Activated gamma-delta T cell (primary cell): Measurements from ENCODE around the gene CPEB1.
"Not testable (repeated sequence)": the region's sequence is repeated elsewhere in the genome, so short reads cannot be mapped to it uniquely, and the experiment has no call there.

ENCODE experiments used
- DNase-seq: peaks from one replicate; lab custom pipeline; 2025; lab: John Stamatoyannopoulos, UW

The CPEB1 gene

GRCh38 chr15:82513587-82513986 is 133.6 kb downstream of the CPEB1 start:
- DNase-seq, result not testable (repeated sequence)

GRCh38 chr15:82507693-82508092 is 139.5 kb downstream of the CPEB1 start:
- not testable (repeated sequence) for DNase-seq

GRCh38 chr15:82507087-82507486 is 140.1 kb downstream of the CPEB1 start:
- DNase-seq, result not testable (repeated sequence)

GRCh38 chr15:82505842-82506241 is 141.3 kb downstream of the CPEB1 start:
- not testable (repeated sequence) for DNase-seq

- DNase-seq, result not testable (repeated sequence)
These were observed 143.1 kb downstream of the CPEB1 start for GRCh38 chr15:82504074-82504473.

GRCh38 chr15:82502700-82503339 is 144.3 kb downstream of the CPEB1 start:
- not testable (repeated sequence) for DNase-seq

GRCh38 chr15:82500772-82501171 is 146.4 kb downstream of the CPEB1 start:
- DNase-seq, result not testable (repeated sequence)

GRCh38 chr15:82497978-82498377 is 149.2 kb downstream of the CPEB1 start:
- DNase-seq, result not testable (repeated sequence)
